Body of pancreas (tissue), 4 donors: ENCODE results near the gene RP9. TPM values are rescaled to one million over a fixed set of nuclear protein-coding genes. Genes with fewer than 3 reads are reported as not detected.
A peak's percentile ranks its signal among the peaks of the same experiment; 100 is the strongest.

Experiments used
- ATAC-seq: fragments of 150-250 bp; one replicate; pipeline ENCODE4 v1.9.1; 2016
- DNase-seq, 4 donors: peaks; one replicate each; pipeline ENCODE4 v3.0.0-alpha.2; 2019
- H3K27ac ChIP-seq, 4 donors: fragments of 200-600 bp; sonication (generic); 1 replicate in 3 of 4; 2 replicates in 1 of 4; pipeline versions ENCODE4 v1.5.1 to v1.6.1; 2016 to 2019; ENCODE audit warnings: mild to moderate bottlenecking in 1 of 4, mixed read lengths in 1 of 4, moderate library complexity in 1 of 4
- H3K27me3 ChIP-seq, 2 donors: fragments of 200-600 bp; sonication (generic); one replicate each; pipeline ENCODE4 v1.6.0; 2016; ENCODE audit warnings: mild to moderate bottlenecking in 1 of 2
- H3K36me3 ChIP-seq, 2 donors: fragments of 200-600 bp; sonication (generic); replicated peaks in 1 of 2; 2 replicates each; pipeline ENCODE4 v1.5.1; 2016; ENCODE audit warnings: low read depth in 2 of 2; ENCODE audit not compliant: insufficient read depth in 1 of 2
- H3K4me1 ChIP-seq: fragments of 200-600 bp; sonication (generic); one replicate; pipeline ENCODE4 v1.6.0; 2016
- H3K4me3 ChIP-seq, 2 donors: fragments of 200-600 bp; sonication (generic); 1 replicate in 1 of 2; 2 replicates in 1 of 2; pipeline ENCODE4 v1.5.1; 2016 to 2019
- H3K9me3 ChIP-seq, 3 donors: fragments of 200-600 bp; sonication (generic); 1 replicate in 2 of 3; 2 replicates in 1 of 3; pipeline ENCODE4 v1.5.1; 2016
- CTCF ChIP-seq, 7 experiments: fragments of 450-650 bp in 4 of 7; fragments of 200-600 bp in 3 of 7; sonication (generic) in 3 of 7; IDR thresholded peaks; one replicate each; pipeline ENCODE4 v1.5.1; 2016 to 2019; ENCODE audit warnings: antibody characterized with exemption in 7 of 7
- POLR2A ChIP-seq, 3 donors: fragments of 450-650 bp; IDR thresholded peaks; one replicate each; pipeline ENCODE4 v1.6.1; 2016; ENCODE audit warnings: antibody characterized with exemption in 3 of 3, mild to moderate bottlenecking in 2 of 3
- WGBS, 2 donors: methylation state at CpG; one replicate each; pipeline ENCODE4 v1.1.5; 2017; 5-methylcytosine and 5-hydroxymethylcytosine counted together
- intact Hi-C: fragments of 100-400 bp; cut with DNase I; formaldehyde crosslinking; loops from one replicate; pipeline ENCODE4 v1.15.1; 2023
- total RNA-seq, 2 donors: library from RNA; depleted of rRNA; stranded (reverse); fragments of >200 nt; gene quantifications; one replicate each; pipeline ENCODE4 v1.1.0, GENCODE V29; 2016

RP9 gene
- total RNA-seq, 2 donors from 2014 or later = 5.2 to 9.6 TPM

GRCh38 chr7:33070277-33070676 lies 38.9 kb downstream of the RP9 start:
- Histone ChIP-seq H3K36me3 (no peaks in the 10 kb centered on the region), H3K4me3 (no peak overlapping the region), H3K27ac (no peak overlapping the region), H3K9me3 (peaks cover 0 to 8% (median 3%) of the 10 kb centered on the region in 3 donors), H3K27me3 (no peaks in the 10 kb centered on the region), H3K4me1 (no peaks in the 10 kb centered on the region)
- intact Hi-C loops = no loop called here
- DNase-seq (no peak), ATAC-seq (no peak)
- WGBS, 2 donors = 96 to 100% methylated on average over 2 of the region's 2 CpGs
- no peak for TF ChIP-seq POLR2A (IDR thresholded peaks at IDR 0.05)
- TF ChIP-seq CTCF (IDR thresholded peaks at IDR 0.05) = no peak

GRCh38 chr7:33067921-33068320 lies 41.3 kb downstream of the RP9 start:
- no peak overlapping the region for H3K27ac ChIP-seq
- H3K27me3 ChIP-seq = no peaks in the 10 kb centered on the region
- WGBS, 2 donors = 34 to 42% methylated on average over 1 of the region's 1 CpG

GRCh38 chr7:33066771-33067170 lies 42.4 kb downstream of the RP9 start:
- ATAC-seq = no peak
- intact Hi-C loops = no loop called here
- Histone ChIP-seq H3K9me3 (peaks cover 0 to 8% (median 3%) of the 10 kb centered on the region in 3 donors), H3K36me3 (no peaks in the 10 kb centered on the region), H3K4me1 (peaks cover 6% of the 10 kb centered on the region), H3K27ac (no peak overlapping the region), H3K27me3 (no peaks in the 10 kb centered on the region), H3K4me3 (no peak overlapping the region)
- DNase-seq = no peak
- WGBS, 2 donors = 95% methylated on average over 1 of the region's 1 CpG
- TF ChIP-seq POLR2A (IDR thresholded peaks at IDR 0.05) (no peak), CTCF (IDR thresholded peaks at IDR 0.05) (no peak)

More at GRCh38 chr7:33067921-33068320, 41.3 kb downstream of the RP9 start:
- H3K4me3 ChIP-seq = no peak overlapping the region
- DNase-seq (no peak), ATAC-seq (no peak)
- H3K4me1 ChIP-seq = peaks cover 6% of the 10 kb centered on the region
- intact Hi-C loops = no loop called here
- H3K9me3 ChIP-seq = peaks cover 0 to 8% (median 3%) of the 10 kb centered on the region in 3 donors
- H3K36me3 ChIP-seq = no peaks in the 10 kb centered on the region
- TF ChIP-seq POLR2A (IDR thresholded peaks at IDR 0.05) = no peak
- no peak for TF ChIP-seq CTCF (IDR thresholded peaks at IDR 0.05)

GRCh38 chr7:33065981-33066380 lies 43.2 kb downstream of the RP9 start:
- 91 to 95% methylated on average over 1 of the region's 1 CpG for WGBS, 2 donors
- Histone ChIP-seq H3K27ac (no peak overlapping the region), H3K9me3 (peaks cover 0 to 8% (median 3%) of the 10 kb centered on the region in 3 donors), H3K4me1 (peaks cover 12% of the 10 kb centered on the region), H3K36me3 (no peaks in the 10 kb centered on the region), H3K27me3 (no peaks in the 10 kb centered on the region), H3K4me3 (no peak overlapping the region)
- TF ChIP-seq POLR2A (IDR thresholded peaks at IDR 0.05) (no peak), CTCF (IDR thresholded peaks at IDR 0.05) (no peak)
- ATAC-seq (no peak), DNase-seq (no peak)
- intact Hi-C loops = no loop called here

GRCh38 chr7:33062782-33063443 lies 46.3 kb downstream of the RP9 start:
- Histone ChIP-seq H3K4me1 (peaks cover 23% of the 10 kb centered on the region), H3K27ac (peak overlapping the region; percentile 84 to 91 (median 88)), H3K4me3 (peak overlapping the region; percentile 44 to 79), H3K9me3 (peaks cover 0 to 3% (median 0%) of the 10 kb centered on the region in 3 donors), H3K36me3 (no peaks in the 10 kb centered on the region), H3K27me3 (no peaks in the 10 kb centered on the region)
- ATAC-seq (peak; percentile 98), DNase-seq (peak; percentile 91 to 93 (median 92))
- TF ChIP-seq POLR2A (IDR thresholded peaks at IDR 0.05) = peak in 2 of 3 donors; percentile 57 to 61
- no peak for TF ChIP-seq CTCF (IDR thresholded peaks at IDR 0.05)
- intact Hi-C loops = no loop called here
- 0% methylated on average over 6 to 42 of the region's 50 CpGs for WGBS, 2 donors
